ENCODE data around the gene CRMP1. TPM values are rescaled to one million over a fixed set of nuclear protein-coding genes. Genes with fewer than 3 reads are reported as not detected.

CRMP1 gene
- total and polyA plus RNA-seq, 8 donors: 5.2 to 76.2 (median 64.0) TPM

DNA sequence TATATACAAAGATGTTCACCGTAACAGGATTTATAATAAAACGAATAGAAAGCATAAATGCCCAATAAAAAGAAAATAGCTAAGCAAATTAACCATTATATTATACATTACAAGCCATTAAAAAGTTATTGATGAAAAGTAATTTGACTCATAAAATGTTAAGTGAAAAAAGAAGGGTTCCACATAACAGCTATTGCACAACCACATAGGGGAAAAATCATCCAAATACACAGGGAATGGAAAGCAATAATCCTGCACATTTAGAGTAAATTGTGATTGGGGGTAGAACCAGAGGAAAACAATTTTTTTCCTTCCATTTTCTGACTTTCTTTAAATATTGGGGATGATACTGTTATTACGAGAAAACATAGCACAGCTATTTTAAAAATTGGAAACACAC is 38.0 kb downstream of the CRMP1 start:
- ATAC-seq: no peak
- TF ChIP-seq CTCF (IDR thresholded peaks at IDR 0.05): no peak

DNA sequence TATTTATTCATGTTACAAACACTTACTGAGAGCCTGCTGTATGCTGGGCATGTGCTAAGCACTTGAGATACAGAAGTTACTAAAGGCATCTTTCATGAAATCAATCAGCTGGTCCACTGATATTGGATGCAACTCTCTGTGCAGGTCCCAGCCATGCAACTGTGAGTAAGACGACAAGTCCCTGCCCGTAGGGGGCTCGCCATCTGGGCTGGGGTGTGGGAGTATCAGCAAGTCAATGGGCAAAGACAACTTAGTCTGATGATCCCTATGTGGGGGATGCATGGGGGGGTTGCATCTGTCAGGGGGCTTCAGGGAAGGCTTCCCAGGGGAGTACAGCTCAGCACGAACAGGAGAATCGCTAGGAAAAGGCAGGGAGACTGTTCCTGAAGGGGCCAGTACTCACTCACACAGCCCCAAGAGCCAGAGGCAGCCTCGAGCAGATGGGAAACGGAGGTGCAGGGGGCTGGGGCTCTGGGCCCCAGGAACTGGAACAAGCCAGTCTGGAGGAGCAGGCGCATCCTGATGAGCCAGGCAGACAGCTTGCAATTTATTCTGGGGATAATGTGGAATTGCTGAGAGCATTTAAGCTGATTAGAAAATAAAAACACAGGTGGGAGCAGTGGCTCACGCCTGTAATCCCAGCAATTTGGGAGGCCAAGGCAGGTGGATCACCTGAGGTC is 40.2 kb downstream of the CRMP1 start:
- Histone ChIP-seq H3K27ac (no peak overlapping the region), H3K4me1 (no peaks in the 10 kb centered on the region), H3K4me3 (no peak overlapping the region), H3K36me3 (no peaks in the 10 kb centered on the region), H3K9me3 (no peaks in the 10 kb centered on the region), H3K27me3 (no peaks in the 10 kb centered on the region)
- ATAC-seq: no peak
- DNase-seq: no peak
- no peak for TF ChIP-seq CTCF (IDR thresholded peaks at IDR 0.05)
- intact Hi-C loops (cut with DNase I): no loop called here

More for the DNA sequence above, 38.0 kb downstream of the CRMP1 start:
- intact Hi-C loops (cut with DNase I): no loop called here
- no peaks in the 10 kb centered on the region for H3K36me3 ChIP-seq
- H3K27me3 ChIP-seq: no peaks in the 10 kb centered on the region
- no peak for DNase-seq
- H3K27ac ChIP-seq: no peak overlapping the region
- no peak overlapping the region for H3K4me3 ChIP-seq
- H3K4me1 ChIP-seq: no peaks in the 10 kb centered on the region
- H3K9me3 ChIP-seq: no peaks in the 10 kb centered on the region

DNA sequence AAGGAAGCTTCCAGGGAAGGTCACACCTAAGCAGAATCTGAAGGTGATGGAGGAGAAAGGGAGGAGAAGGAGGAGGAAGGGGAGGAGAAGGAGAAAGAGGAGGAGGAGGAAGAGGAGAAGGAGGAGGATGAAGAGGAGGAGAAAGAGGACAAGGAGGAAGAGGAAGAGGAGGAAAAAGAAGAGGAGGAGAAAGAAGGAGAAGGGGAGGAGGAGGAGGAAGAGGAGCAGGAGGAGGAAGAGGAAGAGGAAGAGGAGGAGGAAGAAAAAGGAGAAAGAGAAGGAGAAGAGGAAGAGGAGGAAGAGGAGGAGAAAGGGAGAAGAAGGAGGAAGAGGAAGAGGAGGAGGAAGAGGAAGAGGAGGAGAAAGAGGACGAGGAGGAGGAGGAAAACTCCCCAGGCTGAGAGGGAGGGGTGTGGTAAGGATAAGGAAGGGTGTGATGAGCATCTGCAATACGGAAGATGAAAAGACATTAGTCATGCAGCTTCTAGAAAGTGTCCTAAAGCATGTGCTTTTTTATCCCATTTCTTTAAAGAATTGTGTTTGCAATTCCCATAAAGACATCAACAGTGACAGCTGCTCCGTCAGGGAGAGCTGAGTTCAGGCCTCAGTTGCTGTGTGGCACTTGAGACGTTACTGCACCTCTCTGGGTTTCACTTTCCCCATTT is 41.1 kb downstream of the CRMP1 start:
- H3K36me3 ChIP-seq: no peaks in the 10 kb centered on the region
- intact Hi-C loops (cut with DNase I): no loop called here
- ATAC-seq: no peak

GRCh38 chr4:5845035-5845905 is 47.6 kb downstream of the CRMP1 start:
- no peak overlapping the region for H3K4me3 ChIP-seq
- no peaks in the 10 kb centered on the region for H3K27me3 ChIP-seq
- no peaks in the 10 kb centered on the region for H3K36me3 ChIP-seq
- no peak for ATAC-seq
- no peak for DNase-seq
- TF ChIP-seq CTCF (IDR thresholded peaks at IDR 0.05): no peak
- intact Hi-C loops (cut with DNase I): no loop called here
- H3K4me1 ChIP-seq: peaks cover 0 to 3% of the 10 kb centered on the region in 2 donors
- H3K27ac ChIP-seq: no peak overlapping the region
- H3K9me3 ChIP-seq: no peaks in the 10 kb centered on the region

More for the DNA sequence above, 41.1 kb downstream of the CRMP1 start:
- no peak for TF ChIP-seq CTCF (IDR thresholded peaks at IDR 0.05)
- Histone ChIP-seq H3K4me3 (no peak overlapping the region), H3K27me3 (no peaks in the 10 kb centered on the region), H3K4me1 (no peaks in the 10 kb centered on the region), H3K9me3 (no peaks in the 10 kb centered on the region), H3K27ac (no peak overlapping the region)
- DNase-seq: no peak

All from left lung (tissue), 10 donors.